Hippocampal formation (tissue), 2 donors: ENCODE results near the gene RAD51D.
A peak's percentile ranks its signal among the peaks of the same experiment; 100 is the strongest.
"Not testable (repeated sequence)": the region's sequence is repeated elsewhere in the genome, so short reads cannot be mapped to it uniquely, and the experiment has no call there.

Experiments used
- DNase-seq, 2 donors: peaks; one replicate each; lab custom pipeline; 2025; lab: John Stamatoyannopoulos, UW

Gene RAD51D

DNA sequence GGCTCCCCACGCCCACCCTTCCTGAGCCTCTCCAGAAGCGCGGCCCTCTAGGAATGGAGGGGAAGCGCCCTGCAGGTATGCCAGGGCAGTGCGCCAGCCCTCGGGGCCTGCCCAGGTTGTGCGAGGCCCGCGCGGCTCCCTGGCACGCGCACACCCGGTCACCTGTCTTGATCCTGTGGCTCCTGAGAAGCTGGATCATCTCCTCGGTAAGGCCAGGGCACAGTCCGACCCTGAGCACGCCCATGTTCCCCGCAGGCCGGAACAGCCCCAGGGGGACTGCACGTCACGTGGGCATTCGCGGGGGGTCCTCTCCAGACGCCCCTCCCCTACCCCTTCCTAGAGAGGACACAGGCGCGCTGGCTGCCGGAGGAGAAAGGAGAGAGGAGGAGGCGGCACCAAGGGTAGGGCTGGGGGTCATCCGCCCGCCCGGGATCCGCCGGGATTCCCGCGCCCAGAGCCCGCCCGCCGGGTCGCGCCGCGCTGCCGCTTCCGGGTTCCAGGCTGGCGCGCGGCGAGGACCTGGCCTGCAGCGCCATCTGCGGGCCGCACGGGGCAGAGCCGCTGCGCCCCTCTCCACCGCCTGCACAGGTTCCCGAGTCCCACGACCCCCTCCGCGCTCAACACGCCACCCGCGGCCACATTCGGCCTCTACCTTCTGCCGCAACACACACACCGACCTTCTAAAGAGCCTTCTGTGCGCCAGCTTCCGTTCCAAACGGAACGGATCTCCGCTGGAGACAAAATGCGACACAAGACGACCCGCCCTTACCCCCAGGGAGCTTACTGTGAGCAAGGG, at the start of gene RAD51D:
Gene RAD51D (minus strand): TSS at position 491 of the 796 bp plus-strand sequence. CDS start 247 bp downstream, at position 244.
- peak; percentile 18 to 48 for DNase-seq

GRCh38 chr17:35167666-35168065, 48.0 kb upstream of the RAD51D start:
- DNase-seq, result no peak

DNA sequence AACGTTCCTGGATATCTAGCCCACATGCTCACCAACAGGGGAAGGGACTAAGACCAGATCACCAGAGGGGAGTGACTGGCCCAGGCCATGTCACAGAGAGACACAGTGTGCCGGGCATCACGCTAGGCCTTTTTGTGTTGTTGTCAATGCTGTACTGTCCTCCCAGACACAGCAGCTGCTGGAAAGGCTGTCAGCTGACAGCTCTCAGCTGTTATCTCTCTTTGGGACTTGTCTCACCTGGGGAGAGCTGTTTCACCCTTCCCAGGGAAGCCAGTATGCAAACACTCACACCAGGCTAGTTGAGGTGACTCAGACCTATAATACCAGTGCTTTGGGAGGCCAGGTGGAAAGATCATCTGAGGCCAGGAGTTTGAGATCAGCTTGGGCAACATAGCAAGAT, 47.4 kb upstream of the RAD51D start:
- DNase-seq, result no peak

- DNase-seq, result no peak
Observed at GRCh38 chr17:35166526-35166925, 46.9 kb upstream of the RAD51D start.

GRCh38 chr17:35164716-35165115, 45.1 kb upstream of the RAD51D start:
- DNase-seq, result no peak

- no peak for DNase-seq
Observed at GRCh38 chr17:35163886-35164285, 44.2 kb upstream of the RAD51D start.

- DNase-seq, result no peak
Observed at GRCh38 chr17:35162755-35163154, 43.1 kb upstream of the RAD51D start.

GRCh38 chr17:35161281-35161761, 41.7 kb upstream of the RAD51D start:
- no peak for DNase-seq

GRCh38 chr17:35160354-35161201, 40.9 kb upstream of the RAD51D start:
- no peak for DNase-seq

DNA sequence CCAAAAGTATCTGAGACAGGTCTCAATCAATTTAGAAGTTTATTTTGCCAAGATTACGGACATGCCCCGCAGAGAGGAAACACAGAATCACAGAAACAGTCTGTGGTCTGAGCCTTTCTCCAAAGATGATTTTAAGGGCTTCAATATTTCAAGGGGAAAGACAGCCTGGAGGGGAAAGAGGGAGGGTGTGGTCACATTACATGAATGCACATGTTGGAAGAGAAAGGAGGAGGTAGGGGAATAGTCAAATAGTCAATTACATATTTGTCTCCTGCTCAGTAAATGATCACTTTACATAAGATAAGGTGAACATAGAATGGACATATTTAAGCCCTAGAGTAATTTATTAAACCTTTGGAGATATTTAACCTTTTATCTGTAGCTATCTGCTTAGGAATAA, 40.3 kb upstream of the RAD51D start:
- DNase-seq, result no peak

DNA sequence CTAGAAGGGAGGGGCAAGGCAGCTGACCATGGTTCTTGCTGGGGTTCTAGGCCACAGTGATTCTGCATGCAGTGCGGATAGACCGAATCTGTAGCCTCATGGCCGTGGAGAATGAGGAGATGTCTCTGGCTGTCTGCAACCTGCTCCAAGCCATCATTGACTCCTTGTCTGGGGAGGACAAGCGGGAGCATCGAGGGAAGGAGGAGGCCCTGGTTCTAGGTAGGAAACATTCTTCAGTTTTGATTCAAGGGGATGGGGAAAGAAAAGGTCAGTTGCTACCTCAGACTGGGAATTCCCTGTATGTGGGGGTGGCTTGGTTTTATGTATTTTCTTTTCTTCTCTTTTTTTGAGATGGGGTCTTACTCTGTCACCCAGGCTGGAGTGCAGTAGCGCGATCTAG, 35.6 kb upstream of the RAD51D start:
- DNase-seq, result no peak

DNA sequence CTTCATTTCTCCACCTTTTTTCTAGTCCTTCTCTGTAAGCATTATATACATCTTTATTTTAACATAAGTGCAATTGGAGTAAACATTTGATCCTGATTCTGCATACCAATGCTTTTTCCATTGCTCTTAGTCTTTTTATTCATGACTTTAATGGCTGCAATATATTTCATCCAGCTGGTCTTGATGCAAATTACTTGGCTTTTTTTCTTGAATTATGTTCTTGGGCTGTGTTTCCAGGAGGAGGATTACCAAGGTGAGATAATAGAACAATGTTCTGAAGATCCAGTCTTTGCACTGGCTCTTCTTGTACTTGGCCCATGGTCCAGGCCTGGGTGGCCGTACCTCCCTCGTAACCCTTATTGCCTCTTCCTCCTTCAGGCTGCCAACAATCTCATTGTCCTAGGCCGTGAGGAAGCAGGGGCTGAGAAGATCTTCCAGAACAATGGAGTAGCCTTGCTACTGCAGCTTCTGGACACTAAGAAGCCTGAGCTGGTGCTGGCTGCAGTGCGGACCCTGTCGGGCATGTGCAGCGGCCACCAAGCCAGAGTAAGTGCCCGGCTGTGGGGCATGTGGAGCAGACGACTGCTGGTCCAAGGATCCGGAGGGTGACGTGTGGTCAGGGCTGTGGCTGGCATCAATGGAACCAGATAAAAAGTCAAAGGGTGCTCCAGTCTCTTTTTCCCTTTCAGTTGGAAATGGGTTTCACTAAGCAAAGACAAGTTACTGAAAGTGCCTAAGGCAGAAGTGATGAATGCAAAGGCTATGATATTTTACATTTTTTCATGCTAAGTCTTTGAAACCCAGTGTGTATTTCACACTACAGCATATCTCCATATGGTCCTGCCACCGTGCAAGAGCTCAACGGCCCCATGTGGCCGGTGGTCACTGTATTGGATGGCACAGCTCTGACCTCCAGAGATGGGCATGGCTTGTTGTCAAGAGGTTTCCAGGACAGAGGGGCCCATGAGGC, 34.8 kb upstream of the RAD51D start:
- no peak for DNase-seq

DNA sequence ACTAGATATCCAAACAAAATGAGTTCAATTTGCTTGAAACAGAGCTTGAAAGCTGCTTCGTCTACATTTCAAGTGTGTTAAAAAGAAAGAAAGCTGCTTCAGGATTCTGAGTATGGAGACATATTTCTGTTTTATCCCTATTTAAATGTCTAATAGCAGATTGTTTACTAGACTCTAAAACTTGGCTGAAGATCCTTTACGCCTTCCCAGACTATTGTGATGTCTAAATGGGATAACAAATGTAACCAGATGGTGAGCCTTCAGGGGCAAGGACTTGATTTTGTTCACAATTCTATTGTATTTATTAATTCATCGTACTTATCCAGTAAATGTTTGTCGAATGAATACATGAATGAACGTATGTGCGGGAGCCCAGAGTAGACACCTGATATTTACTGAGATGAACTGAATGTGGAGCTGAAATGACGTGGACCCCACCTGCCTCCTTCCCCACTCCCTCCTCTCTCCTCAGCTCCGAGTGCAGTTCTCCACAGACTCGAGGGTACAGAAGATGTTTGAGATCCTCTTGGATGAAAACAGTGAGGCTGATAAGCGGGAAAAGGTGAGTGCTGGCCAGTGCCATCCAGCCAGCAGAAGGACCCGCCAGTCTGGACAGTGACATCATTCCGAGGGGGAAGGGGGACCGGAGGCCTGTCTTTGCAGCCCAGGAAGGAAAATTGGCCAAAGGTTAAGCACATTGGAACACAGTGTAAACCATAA, 32.9 kb upstream of the RAD51D start:
- DNase-seq, result no peak

GRCh38 chr17:35151080-35151479, 31.4 kb upstream of the RAD51D start:
- not testable (repeated sequence) for DNase-seq

GRCh38 chr17:35149941-35150340, 30.3 kb upstream of the RAD51D start:
- no peak for DNase-seq

DNA sequence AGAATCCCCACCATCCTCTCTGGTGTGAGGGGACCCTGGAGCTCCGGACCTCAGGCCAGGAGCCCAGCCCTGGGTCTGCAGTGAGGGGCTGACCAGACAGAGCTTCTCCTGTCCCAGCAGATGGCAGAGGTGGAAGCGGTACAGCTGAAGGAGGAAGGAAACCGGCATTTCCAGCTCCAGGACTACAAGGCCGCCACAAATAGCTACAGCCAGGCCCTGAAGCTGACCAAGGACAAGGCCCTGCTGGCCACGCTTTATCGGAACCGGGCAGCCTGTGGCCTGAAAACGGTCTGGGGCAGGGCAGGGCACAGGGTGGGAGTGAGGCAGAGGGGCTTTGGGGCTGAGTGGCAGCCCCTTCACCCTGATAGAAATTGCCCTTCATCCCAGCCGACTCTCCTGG, 28.5 kb upstream of the RAD51D start:
- DNase-seq, result no peak

DNA sequence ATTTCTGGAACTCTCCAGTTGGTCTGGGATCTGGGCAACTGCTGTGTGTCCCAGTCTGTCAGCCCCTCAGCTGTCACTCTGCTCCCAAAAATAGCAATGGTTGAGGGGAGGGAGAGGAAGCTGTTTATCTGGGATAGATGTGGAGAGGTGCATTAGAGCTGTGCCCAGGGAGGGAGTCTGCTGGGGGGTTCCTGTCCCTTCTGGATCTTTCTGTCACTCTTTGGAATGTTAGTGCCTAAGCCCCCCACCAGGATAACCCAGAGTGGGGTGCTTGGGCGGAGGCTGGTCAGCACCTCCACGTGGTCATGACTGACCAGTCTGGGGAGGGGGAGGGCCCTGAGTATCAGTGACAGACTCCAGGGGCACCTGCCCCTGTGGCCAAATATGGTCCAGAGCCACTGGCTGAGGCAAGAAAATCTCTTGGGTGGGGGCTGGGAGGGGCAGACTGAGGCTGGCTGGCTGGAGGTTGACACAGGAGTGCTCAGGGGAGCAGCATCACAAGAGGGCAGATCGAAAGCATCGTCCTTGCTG, 27.8 kb upstream of the RAD51D start, which contains the start of gene UNC45B:
Gene UNC45B (plus strand): TSS at position 443 of the 531 bp plus-strand sequence. CDS start 447 bp downstream, outside the sequence.
- no peak for DNase-seq

- DNase-seq, result no peak
Observed at GRCh38 chr17:35146214-35146833, 26.7 kb upstream of the RAD51D start.

GRCh38 chr17:35144840-35145239, 25.2 kb upstream of the RAD51D start:
- DNase-seq, result no peak

DNA sequence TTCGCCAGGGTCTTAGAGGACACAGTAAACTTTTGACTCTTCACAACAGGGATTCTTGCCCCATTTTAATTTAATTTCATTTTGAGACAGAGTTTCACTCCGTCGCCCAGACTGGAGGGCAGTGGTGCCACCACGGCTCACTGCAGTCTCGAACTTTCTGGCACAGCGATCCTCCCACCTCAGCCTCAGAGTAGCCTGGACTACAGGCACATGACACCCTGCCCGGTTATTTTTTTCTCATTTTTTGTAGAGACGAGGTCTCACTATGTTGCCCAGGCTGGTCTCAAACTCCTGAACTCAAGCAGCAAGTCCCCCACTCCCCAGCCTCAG, 22.8 kb upstream of the RAD51D start:
- DNase-seq, result no peak
